T-cell (primary cell): ENCODE data around the gene NUCB1. TPM values are rescaled to one million over a fixed set of nuclear protein-coding genes. Genes with fewer than 3 reads are reported as not detected.
"Not testable (repeated sequence)": the region's sequence is repeated elsewhere in the genome, so short reads cannot be mapped to it uniquely, and the experiment has no call there.

Experiments used
- ATAC-seq, 4 experiments: fragments of 200-7000 bp in 3 of 4; fragments of 150-1000 bp in 1 of 4; cut with Tn5 transposase; replicated peaks in 1 of 4; 1 replicate in 3 of 4; 2 replicates in 1 of 4; pipeline ENCODE4 v1.10.0; 2021; ENCODE audit warnings: moderate library complexity in 3 of 4, mild to moderate bottlenecking in 2 of 4, moderate number of reproducible peaks in 1 of 4
- CTCF ChIA-PET, 2 donors: fragments of 300-600 bp; sonication (Branson Sonifier 250); formaldehyde crosslinking; loops; one replicate each; lab custom pipeline; 2022; ENCODE audit warnings: antibody characterized with exemption in 2 of 2; lab: Charles Lee
- POLR2A ChIA-PET, 2 donors: fragments of 300-600 bp; sonication (Branson Sonifier 250); formaldehyde crosslinking; loops; one replicate each; lab custom pipeline; 2022; ENCODE audit warnings: antibody characterized with exemption in 2 of 2; lab: Charles Lee
- DNase-seq, 35 experiments: peaks; one replicate each; pipeline versions ENCODE4 v3.0.0 to v3.0.0-alpha.2; 2013 to 2023
- H3K27ac ChIP-seq: one replicate; pipeline ENCODE4 v1.5.1; 2013; ENCODE audit warnings: low read length
- H3K27me3 ChIP-seq, 2 experiments: replicated peaks in 1 of 2; 1 replicate in 1 of 2; 2 replicates in 1 of 2; pipeline versions ENCODE4 v1.6.1 to v1.7.0; 2013; ENCODE audit warnings: low read length in 1 of 2, mixed read lengths in 1 of 2; ENCODE audit not compliant: control insufficient read depth in 2 of 2, insufficient read depth in 2 of 2; ENCODE audit errors: extremely low read depth in 1 of 2
- H3K36me3 ChIP-seq, 2 donors: 1 replicate in 1 of 2; 2 replicates in 1 of 2; pipeline versions ENCODE4 v1.6.1 to v1.7.0; 2013; ENCODE audit warnings: low read length in 1 of 2; ENCODE audit not compliant: control insufficient read depth in 2 of 2, insufficient read depth in 1 of 2; ENCODE audit errors: extremely low read depth in 1 of 2
- H3K4me1 ChIP-seq, 2 experiments: 1 replicate in 1 of 2; 2 replicates in 1 of 2; pipeline versions ENCODE4 v1.6.1 to v1.7.0; 2013; ENCODE audit warnings: low read length in 2 of 2, mixed read lengths in 1 of 2; ENCODE audit not compliant: insufficient read depth in 2 of 2, control insufficient read depth in 1 of 2; ENCODE audit errors: extremely low read depth in 1 of 2
- H3K4me3 ChIP-seq, 2 donors: 1 replicate in 1 of 2; 2 replicates in 1 of 2; pipeline versions ENCODE4 v1.5.1 to v1.7.0; 2013; ENCODE audit warnings: mild to moderate bottlenecking in 2 of 2, low read length in 1 of 2, moderate library complexity in 1 of 2; ENCODE audit not compliant: control insufficient read depth in 1 of 2; ENCODE audit errors: extremely low read depth in 1 of 2
- H3K9me3 ChIP-seq: 2 replicates; pipeline ENCODE4 v1.7.0; 2013
- H3K27ac Mint-ChIP-seq, 2 donors: one replicate each; pipeline ENCODE4 v1.8.0; 2020 to 2021; ENCODE audit warnings: mild to moderate bottlenecking in 2 of 2, mixed read lengths in 2 of 2
- H3K27me3 Mint-ChIP-seq, 2 donors: one replicate each; pipeline ENCODE4 v1.8.0; 2021 to 2022; ENCODE audit warnings: mixed read lengths in 2 of 2
- H3K36me3 Mint-ChIP-seq: one replicate; pipeline ENCODE4 v1.8.0; 2021; ENCODE audit warnings: mixed read lengths
- H3K4me1 Mint-ChIP-seq, 3 donors: one replicate each; pipeline ENCODE4 v1.8.0; 2020 to 2022; ENCODE audit warnings: mixed read lengths in 3 of 3, mild to moderate bottlenecking in 1 of 3
- H3K4me3 Mint-ChIP-seq, 3 donors: one replicate each; pipeline ENCODE4 v1.8.0; 2020 to 2022; ENCODE audit warnings: mild to moderate bottlenecking in 3 of 3, mixed read lengths in 3 of 3, moderate library complexity in 3 of 3
- H3K9me3 Mint-ChIP-seq, 3 donors: one replicate each; pipeline ENCODE4 v1.8.0; 2020 to 2022; ENCODE audit warnings: mixed read lengths in 3 of 3
- WGBS: methylation state at CpG from one replicate; pipeline ENCODE4 v1.1.5; 2013; ENCODE audit warnings: missing lambda C conversion rate; ENCODE audit not compliant: insufficient coverage; 5-methylcytosine and 5-hydroxymethylcytosine counted together
- total RNA-seq, 35 experiments: library from RNA in 6 of 35; stranded (reverse) in 6 of 35; fragments of 120-200 nt in 1 of 35; gene quantifications; one replicate each; pipeline versions ENCODE4 v1.2.1 to v1.2.4 and lab custom pipeline; 2013 to 2026

NUCB1 gene
- total RNA-seq, 5 donors from 2014 or later (not counting 1 experiment from before 2014, with no cell fraction given): 122 to 177 (median 165) TPM

DNA sequence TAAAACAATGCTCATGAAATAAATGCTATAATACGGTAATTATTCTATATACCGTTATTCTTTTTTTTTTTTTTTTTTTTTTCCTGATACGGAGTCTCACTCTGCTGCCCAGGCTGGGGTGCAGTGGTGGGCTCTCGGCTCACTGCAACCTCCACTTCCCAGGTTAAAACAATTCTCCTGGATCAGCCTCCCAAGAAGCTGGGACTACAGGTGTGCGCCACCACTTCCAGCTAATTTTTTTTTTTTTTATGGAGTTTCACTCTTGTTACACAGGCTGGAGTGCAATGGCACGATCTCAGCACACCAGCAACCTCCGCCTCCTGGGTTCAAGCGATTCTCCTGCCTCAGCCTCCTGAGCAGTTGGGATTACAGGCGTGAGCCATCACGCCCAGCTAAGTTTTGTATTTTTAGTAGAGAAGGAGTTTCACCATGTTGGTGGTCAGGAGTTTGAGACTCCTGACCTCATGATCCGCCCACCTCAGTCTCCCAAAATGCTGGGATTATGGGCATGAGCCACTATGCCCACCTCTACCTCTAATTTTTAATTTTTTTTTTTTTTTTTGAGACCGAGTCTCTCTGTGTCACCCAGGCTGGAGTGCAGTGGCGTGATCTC lies 21.0 kb upstream of the NUCB1 start:
- peaks cover 10 to 24% of the 10 kb centered on the region in 2 experiments for H3K4me1 ChIP-seq
- DNase-seq: no peak
- Mint-ChIP-seq H3K27ac (no peak overlapping the region), H3K4me1 (peaks cover 25 to 31% (median 25%) of the 10 kb centered on the region in 3 donors), H3K36me3 (peaks cover 27% of the 10 kb centered on the region), H3K4me3 (no peak overlapping the region), H3K9me3 (no peaks in the 10 kb centered on the region), H3K27me3 (no peaks in the 10 kb centered on the region)
- 97% methylated on average over 5 of the region's 13 CpGs for WGBS
- no peak overlapping the region for H3K27ac ChIP-seq
- no peak overlapping the region for H3K4me3 ChIP-seq
- ATAC-seq: no peak
- H3K9me3 ChIP-seq: no peaks in the 10 kb centered on the region
- ChIA-PET CTCF (interaction anchor here in 1 of 2 donors (0.5 to 0.7 kb wide), 2 partner anchors 35 to 131 kb away, joined by 6 to 7 read pairs; no protein-coding TSS in a partner anchor), POLR2A (interaction anchor here (0.5 to 2.0 kb wide), 5 partner anchors 20 to 143 kb away, joined by 3 to 6 read pairs (median 4); partner anchors contain the start of gene TULP2 (in 1 of the 2))
- H3K36me3 ChIP-seq: peaks cover 0 to 20% of the 10 kb centered on the region in 2 donors
- H3K27me3 ChIP-seq: no peaks in the 10 kb centered on the region

GRCh38 chr19:48879696-48880095 lies 20.4 kb upstream of the NUCB1 start:
- WGBS: 80% methylated on average over 4 of the region's 9 CpGs

DNA sequence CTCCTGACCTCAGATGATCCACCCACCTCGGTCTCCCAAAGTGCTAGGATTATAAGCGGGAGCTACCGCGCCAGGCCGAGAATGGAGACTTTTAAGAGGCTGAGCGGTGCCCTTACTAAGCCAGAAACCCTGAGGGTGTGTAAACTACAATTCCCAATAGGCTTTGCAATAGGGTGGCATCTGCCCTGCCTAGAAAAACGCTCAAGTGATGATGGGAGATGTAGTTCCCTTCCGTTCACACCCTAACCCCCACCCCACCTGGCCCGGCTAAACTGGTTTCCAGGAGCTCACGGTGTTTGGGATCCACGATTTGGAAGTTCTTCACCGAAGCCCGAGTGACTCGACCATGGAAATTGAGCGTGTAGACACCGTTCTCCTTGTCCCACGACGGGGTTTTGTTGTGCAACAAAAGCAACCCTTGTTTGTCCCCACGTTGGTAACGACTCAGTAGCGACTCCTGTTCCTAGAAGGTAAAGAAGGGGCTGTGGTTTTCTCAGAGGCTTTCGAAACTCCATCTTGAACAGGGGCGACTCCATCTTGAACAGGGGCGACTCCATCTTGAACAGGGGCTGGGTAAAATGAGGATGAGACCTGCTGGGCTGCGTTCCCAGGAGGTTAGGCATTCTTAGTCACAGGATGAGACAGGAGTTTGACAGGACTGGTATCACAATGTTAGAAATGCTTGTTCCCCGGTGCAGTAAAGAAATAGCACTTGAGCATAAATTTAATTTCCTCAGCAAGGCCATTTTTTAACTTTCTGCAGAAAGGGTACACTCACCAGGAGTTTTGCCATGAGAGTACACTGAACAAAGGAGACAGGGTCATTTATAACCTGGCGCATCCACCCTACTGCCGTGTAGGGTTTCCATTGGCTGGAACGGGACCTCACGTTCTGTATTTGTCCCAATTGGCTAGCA lies 18.1 kb upstream of the NUCB1 start:
- H3K4me3 ChIP-seq: no peak overlapping the region
- H3K27me3 ChIP-seq: no peaks in the 10 kb centered on the region
- no peaks in the 10 kb centered on the region for H3K9me3 ChIP-seq
- H3K27me3 Mint-ChIP-seq: no peaks in the 10 kb centered on the region
- POLR2A ChIA-PET: no interaction called here
- H3K4me3 Mint-ChIP-seq: no peak overlapping the region
- no peaks in the 10 kb centered on the region for H3K9me3 Mint-ChIP-seq
- H3K4me1 Mint-ChIP-seq: peaks cover 0 to 10% (median 7%) of the 10 kb centered on the region in 3 donors
- peaks cover 8% of the 10 kb centered on the region for H3K36me3 Mint-ChIP-seq
- CTCF ChIA-PET: no interaction called here
- H3K27ac Mint-ChIP-seq: peak overlapping the region in 1 of 2 donors; percentile 11
- no peaks in the 10 kb centered on the region for H3K4me1 ChIP-seq
- 86% methylated on average over 14 of the region's 30 CpGs for WGBS
- no peak overlapping the region for H3K27ac ChIP-seq
- H3K36me3 ChIP-seq: peaks cover 0 to 3% of the 10 kb centered on the region in 2 donors
- DNase-seq (peak in 3 of 35 experiments; percentile 39 to 58 (median 41)), ATAC-seq (peak; percentile 27 to 68 (median 65))

More at GRCh38 chr19:48879696-48880095, 20.4 kb upstream of the NUCB1 start:
- not testable (repeated sequence) for H3K4me3 ChIP-seq, ATAC-seq, H3K27ac ChIP-seq, H3K4me3 Mint-ChIP-seq, H3K9me3 Mint-ChIP-seq, H3K9me3 ChIP-seq, H3K27ac Mint-ChIP-seq, H3K27me3 Mint-ChIP-seq, H3K27me3 ChIP-seq, DNase-seq
- CTCF ChIA-PET: interaction anchor here in 1 of 2 donors (0.7 kb wide), 1 partner anchor 35 kb away, joined by 6 read pairs; no protein-coding TSS in a partner anchor
- peaks cover 19 to 26% (median 19%) of the 10 kb centered on the region in 3 donors for H3K4me1 Mint-ChIP-seq
- Histone ChIP-seq H3K4me1 (peaks cover 4 to 18% of the 10 kb centered on the region in 2 experiments), H3K36me3 (peaks cover 0 to 17% of the 10 kb centered on the region in 2 donors)
- POLR2A ChIA-PET: interaction anchor here (0.5 to 2.0 kb wide), 3 partner anchors 19 to 143 kb away, joined by 4 to 6 read pairs (median 4); partner anchors contain the start of gene TULP2 (in 1 of the 2)
- H3K36me3 Mint-ChIP-seq: peaks cover 22% of the 10 kb centered on the region

DNA sequence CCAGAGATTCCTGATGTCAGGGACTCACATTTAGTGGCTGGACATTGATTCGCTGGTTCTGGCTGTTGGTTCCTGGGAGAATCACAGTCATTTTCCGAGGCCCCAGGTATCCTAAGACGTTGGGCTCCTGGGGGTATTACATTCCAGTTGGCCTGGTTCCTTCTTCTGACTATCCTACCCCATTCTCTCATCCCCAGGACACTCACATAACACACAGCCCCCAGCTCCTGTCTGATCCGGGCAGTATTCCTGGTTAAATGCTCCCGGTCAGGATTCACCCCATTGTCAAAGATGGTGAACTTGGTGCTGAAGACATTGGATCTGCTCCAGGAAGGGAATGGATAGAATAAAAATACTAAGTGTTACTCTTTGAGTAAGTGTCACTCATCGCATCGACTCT lies 16.4 kb upstream of the NUCB1 start:
- WGBS: 60% methylated on average over 1 of the region's 7 CpGs
- POLR2A ChIA-PET: no interaction called here
- ATAC-seq (no peak), DNase-seq (no peak)
- Mint-ChIP-seq H3K27ac (no peak overlapping the region), H3K4me1 (peaks cover 0 to 1% (median under 1%) of the 10 kb centered on the region in 3 donors), H3K36me3 (peaks cover 1% of the 10 kb centered on the region), H3K27me3 (no peaks in the 10 kb centered on the region), H3K9me3 (no peaks in the 10 kb centered on the region), H3K4me3 (peak overlapping the region in 1 of 3 donors; percentile 19)
- no peak overlapping the region for H3K27ac ChIP-seq
- H3K27me3 ChIP-seq: no peaks in the 10 kb centered on the region
- CTCF ChIA-PET: no interaction called here
- no peaks in the 10 kb centered on the region for H3K36me3 ChIP-seq
- H3K4me1 ChIP-seq: no peaks in the 10 kb centered on the region
- no peak overlapping the region for H3K4me3 ChIP-seq
- H3K9me3 ChIP-seq: no peaks in the 10 kb centered on the region

- Histone ChIP-seq H3K4me3 (no peak overlapping the region), H3K27me3 (peaks cover 0 to 22% of the 10 kb centered on the region in 2 experiments), H3K4me1 (no peaks in the 10 kb centered on the region), H3K9me3 (no peaks in the 10 kb centered on the region), H3K27ac (no peak overlapping the region), H3K36me3 (no peaks in the 10 kb centered on the region)
- Mint-ChIP-seq H3K9me3 (no peaks in the 10 kb centered on the region), H3K4me3 (no peak overlapping the region), H3K27me3 (peaks cover 6 to 20% of the 10 kb centered on the region in 2 donors), H3K4me1 (no peaks in the 10 kb centered on the region), H3K27ac (no peak overlapping the region), H3K36me3 (no peaks in the 10 kb centered on the region)
- CTCF ChIA-PET: no interaction called here
- 97% methylated on average over 17 of the region's 21 CpGs for WGBS
- DNase-seq (no peak), ATAC-seq (peak in 1 of 4 experiments; percentile 3)
- POLR2A ChIA-PET: interaction anchor here in 1 of 2 donors (0.6 kb wide), 2 partner anchors 11 to 87 kb away, joined by 3 read pairs; no protein-coding TSS in a partner anchor
Observed at GRCh38 chr19:48887861-48888612, 12.1 kb upstream of the NUCB1 start.
